GM18873 (cell line): ENCODE results near the gene ERC2.

Source experiments
- ATAC-seq: cut with Tn5 transposase; IDR thresholded peaks from one replicate; pipeline ENCODE4 v1.9.1; 2021; ENCODE audit warnings: mild to moderate bottlenecking, moderate library complexity, moderate number of reproducible peaks; ENCODE audit not compliant: unreplicated experiment, low FRiP score

ERC2 gene

DNA sequence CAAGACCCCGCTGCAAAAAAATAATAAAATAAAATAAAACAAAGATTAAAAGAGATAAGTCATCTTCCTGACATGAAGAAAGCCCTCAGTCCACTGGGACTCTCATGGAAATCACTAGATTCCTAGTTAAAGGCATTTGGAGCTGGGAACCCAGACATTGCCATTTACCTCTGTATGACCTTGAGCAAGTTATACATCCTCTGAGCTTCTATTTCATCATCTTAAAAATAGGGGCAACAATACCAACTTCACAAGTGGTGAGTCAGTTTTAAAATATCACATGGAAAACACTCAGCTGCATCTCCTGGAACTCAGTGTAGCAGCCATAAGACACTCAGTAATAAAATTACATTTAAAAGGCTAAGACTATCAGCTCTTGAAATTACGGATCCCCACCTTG lies 334.8 kb downstream of the ERC2 start:
- ATAC-seq = no peak

GRCh38 chr3:56132762-56133161 lies 335.5 kb downstream of the ERC2 start:
- ATAC-seq = no peak

DNA sequence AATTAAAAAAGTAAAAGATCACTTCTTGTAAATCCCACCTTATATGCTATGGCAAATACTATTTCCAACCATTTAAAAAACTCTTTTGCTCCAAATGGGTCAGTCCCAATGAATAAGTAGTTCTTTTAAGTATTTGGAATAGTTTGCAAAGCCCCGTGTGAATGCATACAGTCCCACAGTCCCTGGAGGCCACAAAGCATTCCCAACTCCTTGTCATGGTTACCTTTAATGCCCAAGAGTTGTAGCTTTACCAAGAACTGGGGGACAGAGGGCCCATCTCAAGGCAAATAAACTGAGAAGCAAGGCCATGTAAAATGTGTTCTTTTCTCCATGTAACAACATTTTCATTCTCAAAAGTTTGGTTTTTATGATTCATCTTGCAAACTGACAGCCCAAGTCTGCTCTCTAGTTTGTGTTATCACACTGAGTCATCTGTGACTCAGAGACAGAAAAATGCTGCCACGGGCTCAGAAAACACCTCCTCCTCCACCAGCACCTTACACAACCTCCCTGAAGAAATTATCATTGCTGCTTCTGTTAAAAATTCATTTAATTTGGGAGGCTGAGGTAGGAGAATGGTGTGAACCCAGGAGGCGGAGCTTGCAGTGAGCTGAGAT lies 336.2 kb downstream of the ERC2 start:
- ATAC-seq = no peak

DNA sequence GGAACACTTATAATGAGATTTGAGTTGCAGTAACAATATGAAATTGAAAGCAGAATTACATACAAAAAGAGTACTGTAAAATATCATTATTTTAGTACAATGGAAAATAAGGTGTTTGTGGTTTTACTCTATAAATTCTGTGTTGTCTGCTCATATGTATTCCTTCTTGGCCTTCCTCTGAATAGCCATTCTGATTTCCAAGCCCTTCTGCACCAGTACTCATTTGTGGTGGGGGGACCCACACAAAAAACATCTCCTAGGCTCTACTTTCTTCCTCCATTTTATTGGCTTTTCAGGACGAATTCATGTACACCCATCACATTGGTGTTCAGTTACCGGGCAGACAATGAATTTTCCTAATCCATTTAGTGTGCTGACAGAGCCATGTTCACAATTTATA lies 338.2 kb downstream of the ERC2 start:
- ATAC-seq = no peak

DNA sequence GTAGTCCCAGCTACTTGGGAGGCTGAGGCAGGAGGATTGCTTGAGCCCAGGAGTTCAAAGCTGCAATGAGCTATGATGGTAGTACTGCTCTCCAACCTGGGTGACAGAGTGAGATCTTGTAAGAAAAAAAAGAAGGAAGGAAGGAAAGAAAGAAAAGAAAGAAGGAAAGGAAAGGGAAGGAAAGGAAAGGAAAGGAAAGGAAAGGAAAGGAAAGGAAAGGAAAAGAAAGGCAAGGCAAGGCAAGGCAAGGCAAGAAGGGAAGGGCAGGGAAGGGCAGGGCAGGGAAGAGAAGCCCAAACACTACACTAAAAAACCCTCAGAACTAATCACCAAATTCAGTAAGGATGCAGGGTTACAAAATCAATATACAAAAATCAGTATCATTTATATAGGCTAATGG lies 341.6 kb downstream of the ERC2 start:
- ATAC-seq = no peak

GRCh38 chr3:56125358-56126005 lies 342.8 kb downstream of the ERC2 start:
- ATAC-seq = no peak

- no peak for ATAC-seq
Measured at GRCh38 chr3:56124546-56124945, 343.7 kb downstream of the ERC2 start.

DNA sequence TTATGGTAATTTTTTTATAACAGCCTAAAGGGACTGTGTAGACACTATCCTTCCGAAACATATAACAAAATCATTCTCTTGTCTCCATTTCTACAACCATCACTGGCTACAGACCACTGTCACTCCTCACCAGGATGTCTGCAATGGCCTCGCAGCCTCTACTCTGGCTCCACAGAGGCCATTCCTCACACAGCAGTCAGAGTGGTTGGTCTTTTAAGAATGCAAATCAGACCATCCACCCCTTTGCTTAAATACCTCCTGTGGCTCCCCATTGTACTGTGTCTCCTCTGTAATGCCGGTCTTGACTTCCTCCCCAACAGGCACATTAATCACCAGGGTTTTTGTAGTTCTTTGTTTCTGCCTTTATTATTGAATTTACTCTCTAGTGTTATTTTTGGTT lies 344.8 kb downstream of the ERC2 start:
- no peak for ATAC-seq

- ATAC-seq = no peak
Measured at GRCh38 chr3:56122911-56123310, 345.4 kb downstream of the ERC2 start.

GRCh38 chr3:56121716-56122115 lies 346.6 kb downstream of the ERC2 start:
- ATAC-seq = no peak

GRCh38 chr3:56119575-56120349 lies 348.5 kb downstream of the ERC2 start:
- ATAC-seq = no peak

- ATAC-seq = no peak
Measured at GRCh38 chr3:56118968-56119367, 349.3 kb downstream of the ERC2 start.

- ATAC-seq = no peak
Measured at GRCh38 chr3:56115698-56116097, 352.6 kb downstream of the ERC2 start.

GRCh38 chr3:56115199-56115598 lies 353.1 kb downstream of the ERC2 start:
- no peak for ATAC-seq

- no peak for ATAC-seq
Measured at GRCh38 chr3:56113908-56114307, 354.4 kb downstream of the ERC2 start.

- no peak for ATAC-seq
Measured at GRCh38 chr3:56113231-56113630, 355.0 kb downstream of the ERC2 start.

DNA sequence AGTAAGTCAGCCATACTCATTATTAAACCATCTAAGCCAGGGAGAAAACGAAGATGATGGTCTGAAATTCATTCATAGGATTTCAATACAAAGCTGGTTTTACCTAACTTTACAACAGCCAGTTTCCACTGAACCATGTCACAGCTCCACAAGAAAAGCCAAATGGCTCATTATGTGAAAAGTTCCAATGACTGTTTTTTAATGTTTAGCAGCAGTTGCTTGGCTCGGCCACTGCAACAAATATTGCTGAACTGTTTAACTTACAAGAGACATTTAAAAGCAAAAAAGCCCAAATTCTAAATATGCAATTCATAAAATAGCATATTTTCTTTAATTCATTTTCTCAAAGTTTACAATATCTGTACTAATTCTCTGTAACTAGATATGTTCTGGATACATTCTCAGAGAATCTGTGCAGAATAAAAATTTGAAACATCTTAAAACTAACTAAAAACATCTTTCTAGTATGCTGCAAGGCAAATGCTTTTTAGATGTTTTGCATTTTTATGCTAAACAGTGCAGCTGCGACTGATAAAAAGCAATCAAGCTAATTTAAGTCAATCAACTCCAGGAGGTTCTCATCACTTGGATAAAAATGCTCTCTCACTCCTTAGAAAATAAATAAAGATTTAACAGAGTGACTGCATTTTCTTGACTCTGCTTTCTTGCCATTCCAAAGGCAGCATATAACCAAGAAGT lies 356.5 kb downstream of the ERC2 start:
- no peak for ATAC-seq

DNA sequence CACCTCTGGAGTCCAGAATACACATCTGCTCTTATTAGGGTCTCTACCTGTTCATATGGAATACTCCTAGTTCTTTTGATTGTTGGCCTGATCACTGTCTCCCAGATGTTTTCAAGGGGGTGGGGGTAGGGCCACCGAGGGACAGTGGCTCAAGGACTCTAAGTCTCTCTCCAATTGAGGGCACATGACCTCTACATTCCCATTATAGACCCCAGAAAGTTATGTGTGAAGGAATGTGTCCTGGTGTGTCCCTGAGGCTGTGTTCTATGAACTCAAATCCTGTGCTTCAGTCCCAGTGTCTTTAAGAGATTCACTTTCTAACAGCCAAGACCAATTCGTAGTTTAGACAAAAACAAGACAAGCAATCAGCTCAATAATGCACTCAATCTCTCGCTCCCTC lies 357.4 kb downstream of the ERC2 start:
- ATAC-seq = no peak

DNA sequence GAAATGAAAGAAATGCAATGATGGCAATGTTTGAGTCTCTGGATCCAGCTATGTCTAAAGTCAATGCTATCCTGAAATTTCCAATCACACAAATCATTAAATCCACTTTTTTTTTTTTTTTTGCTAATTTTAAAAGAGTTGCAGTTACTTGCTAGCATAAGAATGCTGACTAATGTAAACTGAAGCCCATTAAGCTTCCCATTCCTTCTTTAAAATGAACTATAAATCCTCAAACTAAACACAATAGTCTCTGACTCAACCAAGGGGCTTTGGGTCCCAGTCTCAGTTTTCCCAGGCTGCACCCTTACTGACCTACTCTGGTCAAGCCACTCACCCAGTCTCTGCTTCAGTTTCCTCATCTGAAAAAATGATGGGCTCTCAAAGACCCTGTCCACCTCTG lies 361.1 kb downstream of the ERC2 start:
- ATAC-seq = no peak

GRCh38 chr3:56102032-56102431 lies 366.2 kb downstream of the ERC2 start:
- no peak for ATAC-seq

- no peak for ATAC-seq
Measured at GRCh38 chr3:56101576-56101975, 366.7 kb downstream of the ERC2 start.
